ENCODE results near the gene FCRLB.
"Not testable (repeated sequence)": the region's sequence is repeated elsewhere in the genome, so short reads cannot be mapped to it uniquely, and the experiment has no call there.

FCRLB gene

GRCh38 chr1:161721738-161722343 is 497 bp downstream of the FCRLB start:
- no peak for DNase-seq

DNA sequence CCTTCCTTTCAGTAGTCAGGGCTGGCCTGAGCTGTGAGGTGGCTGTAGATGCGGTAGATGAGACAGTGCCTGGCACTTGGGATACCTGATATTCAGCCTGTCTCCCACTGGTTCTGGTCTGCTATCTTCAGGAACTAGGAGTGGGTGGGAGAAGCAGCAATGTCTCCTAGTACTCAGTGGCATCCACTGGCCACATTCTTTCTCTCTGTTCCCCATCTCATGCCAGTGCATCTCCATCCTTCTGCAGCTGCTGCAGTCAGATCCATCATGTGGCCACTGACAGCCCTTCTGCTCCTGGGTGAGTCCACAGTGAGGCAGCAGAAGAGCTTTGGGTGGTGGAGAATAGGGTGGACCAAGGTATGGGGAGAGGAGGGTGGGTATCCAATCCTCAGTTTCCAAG is 1.1 kb downstream of the FCRLB start:
- no peak for DNase-seq

GRCh38 chr1:161723459-161724141 is 2.3 kb downstream of the FCRLB start:
- DNase-seq: no peak

- not testable (repeated sequence) for DNase-seq
Measured at GRCh38 chr1:161725258-161725907, 4.0 kb downstream of the FCRLB start.

GRCh38 chr1:161725908-161726472 is 4.6 kb downstream of the FCRLB start:
- DNase-seq: peak; percentile 33

DNA sequence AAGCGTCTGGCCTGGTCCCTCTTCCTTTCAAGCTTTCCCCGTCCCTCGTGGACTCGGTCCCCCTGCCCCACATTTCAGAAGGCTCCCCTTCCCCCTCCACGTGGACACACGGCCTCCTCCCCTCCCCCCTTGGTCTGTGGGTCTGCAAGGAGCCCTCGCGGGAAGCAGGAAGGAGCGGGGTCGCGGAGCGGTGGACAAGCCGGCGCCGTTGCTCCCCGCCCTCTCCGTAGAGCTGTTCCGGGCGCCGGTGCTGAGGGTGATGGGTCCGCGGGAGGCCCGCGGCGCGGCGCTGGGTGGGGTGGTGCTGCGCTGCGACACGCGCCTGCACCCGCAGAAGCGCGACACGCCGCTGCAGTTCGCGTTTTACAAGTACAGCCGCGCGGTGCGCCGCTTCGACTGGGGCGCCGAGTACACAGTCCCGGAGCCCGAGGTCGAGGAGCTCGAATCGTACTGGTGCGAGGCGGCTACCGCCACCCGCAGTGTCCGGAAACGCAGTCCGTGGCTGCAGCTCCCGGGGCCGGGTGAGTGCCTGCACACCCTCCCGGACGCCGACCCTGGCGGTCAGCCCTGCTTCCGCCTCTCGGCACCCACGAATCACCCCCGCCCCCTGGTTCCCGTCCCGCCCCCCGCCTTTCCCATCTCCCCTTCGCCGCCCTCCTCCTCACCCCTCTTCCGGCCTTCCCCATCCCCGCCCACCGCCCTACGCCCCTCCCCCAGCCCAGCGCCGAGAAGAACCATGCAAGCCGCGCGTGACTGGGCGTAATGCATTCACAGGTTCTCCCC is 5.3 kb downstream of the FCRLB start:
- DNase-seq: peak; percentile 33

- DNase-seq: no peak
Measured at GRCh38 chr1:161727256-161727924, 6.0 kb downstream of the FCRLB start.

- no peak for DNase-seq
Measured at GRCh38 chr1:161728376-161729226, 7.3 kb downstream of the FCRLB start.

DNA sequence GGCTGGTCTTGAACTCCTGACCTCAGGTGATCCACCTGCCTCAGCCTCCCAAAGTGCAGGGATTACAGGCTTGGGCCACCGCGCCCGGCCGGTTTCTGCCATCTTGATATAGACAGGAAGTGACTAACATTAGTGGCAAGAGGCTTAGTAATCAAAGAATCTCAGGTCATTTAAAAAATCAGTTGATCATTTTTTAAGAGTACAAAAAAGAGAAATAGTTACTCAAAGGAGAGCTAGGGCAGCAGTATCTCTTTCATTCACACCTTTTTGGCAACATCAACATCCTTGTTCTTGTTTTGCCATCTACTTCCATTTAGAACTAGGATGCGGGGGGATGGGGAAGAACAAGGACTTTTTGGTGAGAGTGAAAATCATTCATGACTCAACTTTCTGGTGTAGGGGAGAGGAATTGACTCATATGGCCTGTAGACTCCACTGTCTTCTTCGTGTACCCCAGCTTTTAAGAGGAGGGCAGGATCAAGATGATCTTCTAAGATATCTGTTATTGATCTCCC is 8.8 kb downstream of the FCRLB start:
- DNase-seq: no peak

GRCh38 chr1:161731241-161731640 is 9.9 kb downstream of the FCRLB start:
- no peak for DNase-seq

GRCh38 chr1:161731981-161732718 is 10.8 kb downstream of the FCRLB start:
- no peak for DNase-seq

- DNase-seq: no peak
Measured at GRCh38 chr1:161733526-161733925, 12.2 kb downstream of the FCRLB start.

GRCh38 chr1:161735837-161736236 is 14.5 kb downstream of the FCRLB start:
- DNase-seq: no peak

- no peak for DNase-seq
Measured at GRCh38 chr1:161736335-161736969, 15.1 kb downstream of the FCRLB start.

GRCh38 chr1:161737625-161738024 is 16.3 kb downstream of the FCRLB start:
- peak; percentile 5 for DNase-seq

- no peak for DNase-seq
Measured at GRCh38 chr1:161738627-161739287, 17.4 kb downstream of the FCRLB start.

DNA sequence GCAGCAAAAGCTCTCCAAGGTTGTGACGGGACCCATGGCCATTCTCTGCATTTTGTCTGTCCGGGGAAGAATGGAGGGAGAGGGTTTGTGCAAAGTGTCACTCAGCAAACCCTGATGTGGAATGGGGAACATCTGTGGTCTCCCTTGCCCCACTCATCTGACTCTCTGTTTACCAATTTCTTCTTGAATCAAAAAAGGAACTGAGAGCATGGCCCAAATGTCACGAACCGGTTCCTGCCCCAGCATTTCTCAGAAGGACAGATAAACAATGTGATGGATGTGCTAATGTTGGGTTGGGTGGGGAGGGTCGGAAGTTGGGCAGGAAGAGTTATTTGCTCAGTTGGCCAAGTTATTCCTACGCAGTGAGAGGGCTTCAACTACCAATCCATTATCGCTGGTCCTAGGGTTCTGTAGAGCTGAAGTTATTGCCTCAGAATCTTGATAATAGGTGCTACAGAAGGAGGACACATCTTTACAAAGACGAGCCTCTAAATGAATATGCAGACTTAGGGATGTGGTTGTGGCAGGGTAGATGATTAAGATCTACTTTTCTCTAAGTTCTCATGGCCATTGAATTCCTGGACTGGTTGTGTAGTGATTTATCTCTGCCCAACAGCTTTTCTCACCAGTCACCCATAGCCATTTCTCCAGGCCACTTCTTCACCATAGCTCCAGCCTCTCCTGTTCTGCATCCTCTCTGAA is 18.7 kb downstream of the FCRLB start:
- DNase-seq: no peak

- no peak for DNase-seq
Measured at GRCh38 chr1:161740921-161741320, 19.6 kb downstream of the FCRLB start.

DNA sequence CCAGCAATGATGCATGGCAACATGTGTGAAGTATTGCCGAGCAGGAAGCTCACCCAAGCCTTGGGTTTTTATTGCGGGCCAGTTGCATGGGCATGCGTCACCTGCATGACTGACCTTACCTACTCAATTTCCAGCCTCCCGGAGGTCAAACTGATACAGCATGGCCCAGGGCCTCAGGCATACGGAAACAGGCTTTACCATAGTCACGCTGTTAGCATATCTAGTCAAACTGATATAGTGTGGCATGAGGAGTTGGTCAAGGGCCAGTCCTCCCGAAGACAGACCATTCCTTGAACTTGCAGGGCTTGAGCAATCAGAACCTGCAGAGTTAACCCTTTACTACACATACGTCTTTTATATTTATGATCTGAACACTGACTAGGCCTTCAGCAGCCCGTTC is 21.9 kb downstream of the FCRLB start:
- DNase-seq: no peak

Measured in DMS79 treated with DMSO at 0.1 percent for 48 hours (cell line).